Fibroblast of skin of abdomen (primary cell): ENCODE measurements around the gene SLC6A8.
"Not testable (repeated sequence)": the region's sequence is repeated elsewhere in the genome, so short reads cannot be mapped to it uniquely, and the experiment has no call there.

Source experiments
- DNase-seq: peaks from one replicate; pipeline ENCODE4 v3.0.0-alpha.2; 2013

The SLC6A8 gene

DNA sequence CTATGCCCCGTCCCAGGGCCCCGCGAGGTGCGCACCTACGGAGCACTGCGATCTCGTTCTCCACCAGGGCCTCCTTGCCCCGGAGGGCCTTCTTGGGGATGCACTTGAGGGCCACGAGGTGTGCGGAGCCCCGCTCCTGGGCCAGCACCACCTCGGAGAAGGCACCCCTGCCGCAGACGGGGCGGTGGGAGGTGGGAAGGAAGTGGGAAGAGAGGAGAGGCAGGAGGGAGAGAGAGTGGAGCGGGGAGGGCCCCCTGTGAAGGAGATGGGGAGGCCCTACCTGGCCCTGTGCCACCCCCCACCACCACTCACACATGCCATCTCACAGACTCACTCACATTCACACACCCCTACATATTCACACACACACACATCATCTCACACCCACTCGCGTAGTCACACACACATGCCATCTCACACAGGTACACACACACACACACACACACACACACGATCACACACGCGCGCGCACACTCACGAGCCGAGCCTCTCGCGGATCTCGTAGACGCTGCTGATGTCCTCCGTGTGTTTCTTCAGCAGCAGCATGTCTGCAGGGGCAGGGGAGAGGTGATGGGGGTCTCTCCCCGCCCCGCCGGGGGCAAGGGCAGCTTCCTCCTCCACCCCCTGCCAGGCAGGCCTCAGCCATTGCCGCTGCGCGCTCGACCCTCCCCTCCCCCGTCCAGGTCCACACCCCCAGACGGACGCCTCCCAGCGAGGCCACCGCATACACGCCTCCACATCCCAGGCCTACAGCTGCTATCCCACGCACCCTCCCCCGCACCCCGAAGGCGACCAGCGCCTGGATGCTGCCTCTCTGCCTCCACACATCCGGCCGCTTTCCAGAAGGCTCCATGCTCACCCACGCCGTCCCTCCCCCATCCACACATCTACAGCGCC, 14.9 kb upstream of the SLC6A8 start:
- DNase-seq = no peak

GRCh38 chrX:153673428-153674218, 14.1 kb upstream of the SLC6A8 start, which contains the start of gene PNCK:
PNCK (minus strand) TSS chrX:153673813; CDS start chrX:153673076, 737 bp downstream.
- no peak for DNase-seq

GRCh38 chrX:153674219-153674851, 13.4 kb upstream of the SLC6A8 start:
- DNase-seq = no peak

DNA sequence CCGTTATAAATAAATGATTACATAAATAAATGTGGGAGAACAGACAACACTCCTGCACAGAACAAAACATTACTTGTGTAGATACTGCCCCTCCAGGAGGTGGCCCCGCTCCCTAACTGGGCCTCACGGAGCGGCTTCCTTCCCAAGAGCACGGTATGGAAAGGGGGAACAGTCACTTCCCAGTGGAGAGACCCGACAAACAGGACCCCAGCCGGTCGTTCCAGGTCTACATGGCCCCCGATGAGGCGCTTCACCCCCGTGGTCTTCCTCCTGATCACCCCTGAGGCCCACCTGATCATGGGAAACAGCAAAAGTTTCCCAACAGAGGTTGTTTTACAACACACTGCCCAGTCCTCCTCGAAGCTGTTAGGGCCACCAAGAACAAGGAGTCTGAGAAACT, 6.6 kb upstream of the SLC6A8 start:
- DNase-seq = no peak

GRCh38 chrX:153683486-153683885, 4.2 kb upstream of the SLC6A8 start:
- not testable (repeated sequence) for DNase-seq

DNA sequence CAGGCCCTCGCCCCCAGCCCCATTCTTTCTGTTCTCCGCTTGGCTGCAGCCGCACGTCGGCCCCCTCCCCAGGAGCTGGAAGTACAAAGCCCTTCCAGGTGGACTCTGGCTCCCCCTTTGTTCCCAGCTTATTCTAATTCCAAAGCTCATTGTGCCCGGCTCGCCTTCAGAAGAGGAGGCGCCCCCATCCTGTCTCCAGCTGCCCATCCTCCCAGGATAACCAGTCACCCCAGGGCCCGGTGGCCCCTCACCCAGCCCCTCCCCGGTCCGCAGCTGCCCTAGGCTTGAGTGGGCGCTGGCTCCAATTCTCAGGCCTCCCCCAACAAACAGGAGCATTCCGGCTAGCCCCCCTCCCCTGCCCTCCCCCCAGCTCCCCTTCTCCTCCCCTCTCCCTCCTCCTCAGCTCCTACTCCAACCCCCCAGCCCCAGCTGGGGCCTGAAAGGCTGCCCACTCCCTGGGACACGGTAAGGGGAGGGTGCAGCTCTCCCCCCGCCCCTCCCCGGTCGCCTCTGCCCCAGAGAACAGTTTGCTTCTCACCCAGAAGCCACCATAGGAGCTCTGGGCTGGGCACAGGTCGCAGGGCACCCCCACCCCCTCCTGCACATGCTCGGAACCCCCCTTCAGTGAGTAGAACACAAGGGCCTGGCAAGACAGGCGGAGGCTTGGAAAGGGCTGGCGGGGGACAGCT, 3.1 kb upstream of the SLC6A8 start:
- no peak for DNase-seq

DNA sequence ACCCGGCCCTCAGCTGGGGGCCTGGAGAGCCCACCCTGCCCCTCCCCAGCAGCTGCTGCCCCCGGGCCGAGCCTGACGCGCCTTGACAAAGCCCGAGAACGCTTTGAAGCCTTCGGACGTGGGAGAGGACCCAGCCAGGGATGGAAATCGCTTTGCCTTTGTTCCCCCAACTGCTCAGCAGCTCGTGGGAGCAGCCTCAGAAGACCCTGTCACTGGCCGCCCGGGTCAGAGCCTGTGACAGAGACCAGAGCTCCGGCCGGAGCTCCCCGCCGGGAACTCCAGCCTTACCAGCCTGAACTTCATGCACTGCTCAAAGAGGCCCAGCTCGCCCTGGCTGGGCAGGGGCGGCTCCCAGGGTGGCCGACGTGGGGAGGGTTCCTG, 2.6 kb upstream of the SLC6A8 start:
- DNase-seq = no peak

DNA sequence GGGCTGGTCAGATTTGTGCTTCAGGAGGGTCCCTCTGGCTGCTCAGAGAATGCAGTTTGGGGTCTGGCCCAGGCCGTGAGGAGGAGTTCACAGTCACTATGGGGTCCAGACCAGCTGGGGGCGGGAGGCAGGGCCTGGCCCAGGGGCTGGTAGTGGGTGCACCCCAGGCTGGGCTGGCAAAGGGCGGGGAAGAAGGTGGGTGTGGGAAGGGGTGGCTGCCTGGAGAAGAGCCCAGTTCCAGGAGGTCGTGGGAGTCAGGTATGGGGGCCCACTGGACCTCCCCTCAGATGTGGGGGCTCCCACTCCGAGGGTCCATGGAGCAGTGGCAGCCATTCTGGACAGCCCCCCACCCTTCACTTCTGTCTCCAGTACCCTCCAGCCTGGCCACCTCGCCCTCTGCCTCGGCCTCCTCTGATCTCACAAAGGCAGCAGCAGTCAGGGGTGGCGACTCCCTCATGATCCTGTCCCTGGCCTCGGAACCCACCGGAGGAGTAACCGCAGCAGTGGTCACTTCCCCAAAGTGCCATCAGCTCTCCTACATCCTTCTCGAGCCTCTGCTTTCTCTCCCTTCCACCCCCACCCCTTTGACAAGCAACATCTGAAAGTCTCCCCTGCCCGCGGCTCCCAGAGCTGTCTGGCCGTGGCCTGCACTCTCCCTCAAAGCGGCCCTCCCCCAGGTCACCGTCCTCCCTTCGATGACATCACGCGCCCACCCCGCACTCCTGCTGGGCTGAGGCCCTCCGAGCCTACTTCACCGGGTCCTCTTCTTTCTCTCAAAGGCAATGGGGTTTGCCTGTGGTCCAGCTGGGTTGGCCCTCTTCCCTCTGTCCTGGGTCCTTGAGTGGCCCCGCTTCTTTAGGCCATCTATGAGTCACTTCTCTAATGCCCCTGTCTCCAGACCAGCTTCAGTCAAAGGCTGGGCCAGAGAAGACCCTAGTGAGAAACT, 1.7 kb upstream of the SLC6A8 start:
- no peak for DNase-seq

- no peak for DNase-seq
Observed at GRCh38 chrX:153686711-153687110, 1.0 kb upstream of the SLC6A8 start.

DNA sequence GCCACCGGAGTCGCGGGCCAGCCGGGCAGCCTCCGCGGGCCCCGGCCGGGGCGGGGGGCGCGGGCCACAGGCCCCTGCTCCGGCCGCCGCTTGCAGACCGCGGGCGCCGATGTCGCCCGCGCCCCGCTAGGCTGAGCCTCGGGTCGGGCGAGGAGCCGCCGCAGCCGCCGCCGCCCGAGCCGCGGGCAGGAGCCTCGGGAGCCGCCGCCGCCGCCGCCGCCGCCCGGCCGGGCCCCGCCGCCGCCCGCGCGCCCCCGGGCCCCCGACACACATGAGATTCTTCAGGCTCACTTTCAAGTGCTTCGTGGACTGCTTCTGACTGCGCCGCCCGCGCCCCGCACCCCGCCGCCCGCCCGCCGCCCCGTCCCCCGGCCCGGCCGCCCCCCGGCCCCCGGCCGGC, 345 bp downstream of the SLC6A8 start:
- no peak for DNase-seq

DNA sequence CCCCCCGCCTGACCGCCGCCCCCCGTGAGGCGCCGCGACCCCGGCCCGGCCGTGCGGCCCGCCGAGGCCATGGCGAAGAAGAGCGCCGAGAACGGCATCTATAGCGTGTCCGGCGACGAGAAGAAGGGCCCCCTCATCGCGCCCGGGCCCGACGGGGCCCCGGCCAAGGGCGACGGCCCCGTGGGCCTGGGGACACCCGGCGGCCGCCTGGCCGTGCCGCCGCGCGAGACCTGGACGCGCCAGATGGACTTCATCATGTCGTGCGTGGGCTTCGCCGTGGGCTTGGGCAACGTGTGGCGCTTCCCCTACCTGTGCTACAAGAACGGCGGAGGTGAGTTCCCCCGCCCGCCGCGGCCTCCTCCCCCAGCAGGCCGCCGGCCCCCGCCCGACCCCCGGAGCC, 780 bp downstream of the SLC6A8 start:
- no peak for DNase-seq

DNA sequence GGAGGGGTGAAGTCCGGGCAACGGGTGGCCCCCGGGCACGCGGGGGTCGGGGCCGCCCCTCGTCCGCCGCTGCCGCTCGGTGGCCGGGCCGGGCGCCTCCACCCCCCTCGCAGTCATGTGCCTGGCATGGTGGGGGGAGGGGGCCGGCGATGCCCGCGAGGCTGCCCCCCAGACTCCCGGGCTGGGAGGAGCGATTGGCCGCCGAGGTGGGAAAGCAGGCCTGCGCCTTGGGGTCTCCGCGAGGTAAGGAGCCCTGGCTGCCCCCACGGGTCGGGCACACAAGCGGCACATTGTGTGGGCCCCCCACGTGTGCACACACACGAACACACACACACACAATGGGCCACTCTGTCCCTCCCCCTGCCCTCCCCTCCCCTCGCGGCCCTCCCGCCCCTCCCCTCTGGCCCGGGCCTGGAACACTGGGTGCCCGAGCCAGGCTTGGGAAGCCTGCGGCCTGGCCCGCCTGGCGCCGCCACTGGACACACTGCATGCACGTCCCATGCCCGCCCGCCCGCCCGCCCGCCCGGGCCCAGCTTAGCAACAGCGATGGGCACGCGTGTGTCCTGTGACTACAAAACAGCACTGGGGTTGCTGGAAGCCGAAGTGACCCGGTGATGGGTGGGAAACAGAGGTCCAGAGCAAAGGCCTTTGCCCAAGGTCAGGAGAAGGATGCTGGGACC, 1.3 kb downstream of the SLC6A8 start:
- DNase-seq = no peak

DNA sequence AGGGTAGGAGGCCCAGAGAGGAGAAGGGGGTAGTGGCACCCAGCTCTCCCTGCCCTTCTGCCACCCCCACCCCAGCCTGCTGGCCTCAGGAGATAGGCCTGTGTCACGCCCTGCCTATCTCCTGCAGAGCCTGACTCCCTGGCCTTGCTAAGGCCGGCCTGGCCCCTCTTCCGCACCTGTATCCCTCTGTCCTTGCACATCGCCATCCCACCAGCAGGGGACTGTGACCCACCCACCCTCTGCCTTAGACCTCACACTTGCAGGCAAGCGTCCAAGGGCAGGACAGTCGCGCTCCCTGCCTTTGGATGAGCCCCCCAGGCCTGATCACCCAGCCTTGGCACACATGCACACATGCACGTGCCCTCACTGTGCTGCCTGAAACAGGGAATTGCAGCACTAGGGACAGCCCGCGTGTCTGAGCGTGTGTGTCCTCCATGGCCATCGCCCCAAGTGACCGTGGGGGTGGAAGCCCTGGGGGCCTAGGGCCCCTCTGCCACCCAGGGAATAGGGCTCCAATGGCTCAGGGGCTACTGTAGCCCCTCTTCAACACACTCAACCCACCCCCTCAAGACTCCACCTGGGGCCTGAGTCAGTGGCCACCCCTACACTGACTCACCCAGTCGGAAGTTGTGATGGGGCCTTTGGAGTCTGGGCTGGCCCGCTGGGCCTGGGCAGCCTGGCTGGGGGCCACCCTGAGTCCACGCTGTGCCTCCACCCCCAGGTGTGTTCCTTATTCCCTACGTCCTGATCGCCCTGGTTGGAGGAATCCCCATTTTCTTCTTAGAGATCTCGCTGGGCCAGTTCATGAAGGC, 2.1 kb downstream of the SLC6A8 start:
- DNase-seq = no peak

DNA sequence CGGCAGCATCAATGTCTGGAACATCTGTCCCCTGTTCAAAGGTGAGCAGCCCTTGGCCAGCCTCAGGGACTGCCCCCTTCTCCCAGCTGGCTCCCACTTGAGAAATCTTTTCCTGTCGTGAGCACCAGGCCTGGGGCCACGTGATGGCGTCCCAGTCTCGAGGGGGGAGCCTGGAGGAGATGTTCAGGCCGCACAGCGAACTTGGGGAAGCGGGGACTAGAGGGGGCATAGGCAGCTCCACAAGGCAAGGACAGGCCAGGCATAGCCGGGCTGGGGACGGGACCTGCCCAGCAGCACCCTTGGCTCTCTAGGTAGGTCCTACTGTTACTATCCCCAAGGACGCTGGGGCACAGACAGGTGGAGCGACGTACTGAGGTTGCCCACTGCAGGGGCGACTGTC, 2.7 kb downstream of the SLC6A8 start:
- DNase-seq = no peak

DNA sequence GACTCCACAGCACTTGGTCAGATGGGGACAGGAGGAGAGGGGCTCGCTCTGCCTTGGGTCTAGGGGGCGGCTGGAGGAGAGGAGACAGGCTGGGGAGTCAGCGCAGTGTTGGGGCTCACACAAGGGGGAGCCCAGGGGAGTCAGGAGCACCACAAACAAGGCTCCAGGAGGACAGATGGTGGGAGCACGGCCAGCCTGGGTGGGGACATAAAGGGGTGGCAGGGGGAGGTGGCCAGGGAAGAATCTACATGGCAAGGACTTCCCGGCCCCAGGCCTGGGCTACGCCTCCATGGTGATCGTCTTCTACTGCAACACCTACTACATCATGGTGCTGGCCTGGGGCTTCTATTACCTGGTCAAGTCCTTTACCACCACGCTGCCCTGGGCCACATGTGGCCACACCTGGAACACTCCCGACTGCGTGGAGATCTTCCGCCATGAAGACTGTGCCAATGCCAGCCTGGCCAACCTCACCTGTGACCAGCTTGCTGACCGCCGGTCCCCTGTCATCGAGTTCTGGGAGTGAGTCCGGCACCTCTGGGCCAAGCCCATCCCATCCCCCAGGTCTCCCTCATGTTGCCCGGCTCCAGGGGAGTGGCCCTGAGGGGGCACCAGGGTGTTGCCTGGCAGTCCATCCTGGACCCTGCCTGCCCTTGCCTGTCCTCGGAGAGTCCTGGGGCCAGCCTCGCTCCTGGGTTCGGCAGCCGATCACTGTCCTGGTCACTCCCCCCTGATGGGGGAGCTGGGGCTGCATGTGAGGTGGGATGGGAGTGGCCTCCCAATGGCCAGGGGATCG, 3.5 kb downstream of the SLC6A8 start:
- DNase-seq = not testable (repeated sequence)

GRCh38 chrX:153692003-153692402, 4.3 kb downstream of the SLC6A8 start:
- no peak for DNase-seq

GRCh38 chrX:153692611-153693156, 5.0 kb downstream of the SLC6A8 start:
- DNase-seq = no peak

- DNase-seq = no peak
Observed at GRCh38 chrX:153693216-153694086, 5.7 kb downstream of the SLC6A8 start.
